Osteoblast (primary cell): ENCODE data around the gene BAIAP2. TPM values are rescaled to one million over a fixed set of nuclear protein-coding genes. Genes with fewer than 3 reads are reported as not detected.

Source experiments
- DNase-seq: peaks from one replicate; pipeline ENCODE4 v3.0.0; 2011; ENCODE audit warnings: low spot score, mixed read lengths; ENCODE audit not compliant: insufficient read length; ENCODE audit errors: missing footprints
- H2AFZ ChIP-seq: 2 replicates; pipeline ENCODE4 v1.6.0; 2011; ENCODE audit warnings: mild to moderate bottlenecking, low read length
- H3K27ac ChIP-seq: 2 replicates; pipeline ENCODE4 v1.5.1; 2011; ENCODE audit warnings: mild to moderate bottlenecking, low read depth, low read length, moderate library complexity
- H3K27me3 ChIP-seq: 2 replicates; pipeline ENCODE4 v1.6.0; 2012; ENCODE audit warnings: mild to moderate bottlenecking, control low read depth, inconsistent platforms, low read length, moderate library complexity; ENCODE audit not compliant: insufficient read depth
- H3K36me3 ChIP-seq: 2 replicates; pipeline ENCODE4 v1.5.1; 2011; ENCODE audit warnings: mild to moderate bottlenecking, low read length, control low read depth, moderate library complexity; ENCODE audit not compliant: insufficient read depth
- H3K4me1 ChIP-seq: 2 replicates; pipeline ENCODE4 v1.5.1; 2011; ENCODE audit warnings: mild to moderate bottlenecking, low read length, control low read depth, moderate library complexity; ENCODE audit not compliant: insufficient read depth
- H3K4me2 ChIP-seq: 2 replicates; pipeline ENCODE4 v1.6.0; 2011; ENCODE audit warnings: mild to moderate bottlenecking, low read length; ENCODE audit not compliant: insufficient read depth
- H3K4me3 ChIP-seq: fragments of 200-600 bp; sonication (generic); 3 replicates; pipeline ENCODE4 v1.5.1; 2012; ENCODE audit warnings: mild to moderate bottlenecking, low read length, inconsistent platforms; ENCODE audit not compliant: insufficient read depth
- H3K79me2 ChIP-seq: 2 replicates; pipeline ENCODE4 v1.6.0; 2012; ENCODE audit warnings: mild to moderate bottlenecking, low read length, control low read depth, inconsistent platforms; ENCODE audit not compliant: insufficient read depth
- H3K9me3 ChIP-seq: 2 replicates; pipeline ENCODE4 v1.5.1; 2011; ENCODE audit warnings: low read depth, low read length, control low read depth
- H4K20me1 ChIP-seq: 2 replicates; pipeline ENCODE4 v1.6.0; 2012; ENCODE audit warnings: mild to moderate bottlenecking, low read length, control low read depth; ENCODE audit not compliant: insufficient read depth
- CTCF ChIP-seq: IDR thresholded peaks from 2 replicates; pipeline ENCODE4 v1.5.1; 2011; ENCODE audit warnings: mild to moderate bottlenecking, low read depth, low read length, moderate library complexity; ENCODE audit errors: extremely low read depth
- total RNA-seq: library from RNA; depleted of rRNA; stranded (reverse); fragments of >200 nt; gene quantifications from 2 replicates; pipeline ENCODE4 v1.2.3, GENCODE V29; 2012

Gene BAIAP2
- total RNA-seq, 1 donor, result 15.6 TPM

- Histone ChIP-seq H3K9me3 (no peaks in the 10 kb centered on the region), H3K36me3 (peaks cover 32% of the 10 kb centered on the region), H3K4me3 (no peak overlapping the region), H3K79me2 (no peaks in the 10 kb centered on the region), H3K27me3 (peaks cover 20% of the 10 kb centered on the region), H3K4me1 (peaks cover 6% of the 10 kb centered on the region), H2AFZ (no peak overlapping the region), H3K4me2 (no peak overlapping the region), H3K27ac (no peak overlapping the region), H4K20me1 (peaks cover 2% of the 10 kb centered on the region)
- DNase-seq, result peak; percentile 85
- TF ChIP-seq CTCF, result no peak
Measured at GRCh38 chr17:80999536-81000333, 35.2 kb upstream of the BAIAP2 start.

GRCh38 chr17:81000334-81000630, 34.7 kb upstream of the BAIAP2 start:
- H3K4me2 ChIP-seq, result no peak overlapping the region
- DNase-seq, result no peak
- no peak for TF ChIP-seq CTCF
- peaks cover 6% of the 10 kb centered on the region for H3K4me1 ChIP-seq
- no peaks in the 10 kb centered on the region for H3K79me2 ChIP-seq
- no peak overlapping the region for H3K27ac ChIP-seq
- peaks cover 24% of the 10 kb centered on the region for H3K27me3 ChIP-seq
- no peaks in the 10 kb centered on the region for H3K9me3 ChIP-seq
- H3K36me3 ChIP-seq, result peaks cover 32% of the 10 kb centered on the region
- H3K4me3 ChIP-seq, result no peak overlapping the region
- H4K20me1 ChIP-seq, result peaks cover 2% of the 10 kb centered on the region
- H2AFZ ChIP-seq, result no peak overlapping the region

GRCh38 chr17:81000631-81001357, 34.2 kb upstream of the BAIAP2 start:
- no peak overlapping the region for H3K4me3 ChIP-seq
- H3K27ac ChIP-seq, result no peak overlapping the region
- H3K79me2 ChIP-seq, result no peaks in the 10 kb centered on the region
- H3K36me3 ChIP-seq, result peaks cover 28% of the 10 kb centered on the region
- DNase-seq, result peak; percentile 87
- H2AFZ ChIP-seq, result no peak overlapping the region
- no peak overlapping the region for H3K4me2 ChIP-seq
- no peaks in the 10 kb centered on the region for H3K9me3 ChIP-seq
- peaks cover 26% of the 10 kb centered on the region for H3K27me3 ChIP-seq
- TF ChIP-seq CTCF, result no peak
- peaks cover 2% of the 10 kb centered on the region for H4K20me1 ChIP-seq
- H3K4me1 ChIP-seq, result peaks cover 6% of the 10 kb centered on the region

DNA sequence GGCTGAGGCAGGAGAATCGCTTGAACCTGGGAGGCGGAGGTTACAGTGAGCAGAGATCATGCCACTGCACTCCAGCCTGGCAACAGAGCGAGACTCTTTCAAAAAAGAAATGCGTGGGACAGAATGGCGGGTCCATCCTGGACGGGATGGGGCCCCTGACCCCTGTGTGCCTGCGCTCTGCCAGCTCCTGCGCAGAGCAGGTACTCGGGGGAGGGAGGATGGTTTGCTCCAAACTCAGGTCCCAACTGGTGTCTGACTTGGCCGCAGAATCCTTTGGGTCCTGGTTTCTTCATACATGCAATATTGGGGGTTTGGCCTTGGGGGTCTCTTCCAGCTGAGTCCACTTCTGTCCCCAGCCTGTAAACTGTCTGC, 33.0 kb upstream of the BAIAP2 start:
- H3K4me1 ChIP-seq, result peaks cover 6% of the 10 kb centered on the region
- H4K20me1 ChIP-seq, result peaks cover 2% of the 10 kb centered on the region
- DNase-seq, result no peak
- no peak overlapping the region for H3K4me3 ChIP-seq
- H3K9me3 ChIP-seq, result no peaks in the 10 kb centered on the region
- no peak overlapping the region for H2AFZ ChIP-seq
- H3K79me2 ChIP-seq, result no peaks in the 10 kb centered on the region
- TF ChIP-seq CTCF, result no peak
- H3K36me3 ChIP-seq, result peaks cover 19% of the 10 kb centered on the region
- H3K4me2 ChIP-seq, result peak overlapping the region; percentile 1
- peaks cover 38% of the 10 kb centered on the region for H3K27me3 ChIP-seq
- H3K27ac ChIP-seq, result no peak overlapping the region
